SKM-1 (cell line): ENCODE data around the gene SUCLG2.

Experiments
- DNase-seq: peaks from one replicate; lab custom pipeline; 2025; ENCODE audit not compliant: unreplicated experiment; lab: John Stamatoyannopoulos, UW

Gene SUCLG2

DNA sequence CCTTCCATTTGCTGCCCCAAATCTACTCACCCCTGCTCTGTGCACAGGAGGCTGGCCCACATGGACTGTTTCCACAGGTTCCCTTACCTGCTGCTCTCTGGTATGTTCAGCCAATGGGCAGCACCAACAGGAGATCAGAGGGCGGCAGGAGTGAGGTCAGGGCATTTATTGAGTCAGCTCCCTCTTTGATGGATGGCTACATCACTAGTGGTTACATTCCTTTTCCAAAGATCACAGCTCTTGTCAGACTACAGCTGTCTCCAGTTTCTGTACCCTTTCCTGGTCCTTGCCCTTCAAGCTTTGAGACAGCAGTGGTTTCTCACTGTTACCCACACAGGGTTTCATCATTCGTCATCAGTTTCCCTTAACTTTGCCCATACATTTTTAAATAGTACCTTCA, 325.1 kb downstream of the SUCLG2 start:
- DNase-seq, result no peak

DNA sequence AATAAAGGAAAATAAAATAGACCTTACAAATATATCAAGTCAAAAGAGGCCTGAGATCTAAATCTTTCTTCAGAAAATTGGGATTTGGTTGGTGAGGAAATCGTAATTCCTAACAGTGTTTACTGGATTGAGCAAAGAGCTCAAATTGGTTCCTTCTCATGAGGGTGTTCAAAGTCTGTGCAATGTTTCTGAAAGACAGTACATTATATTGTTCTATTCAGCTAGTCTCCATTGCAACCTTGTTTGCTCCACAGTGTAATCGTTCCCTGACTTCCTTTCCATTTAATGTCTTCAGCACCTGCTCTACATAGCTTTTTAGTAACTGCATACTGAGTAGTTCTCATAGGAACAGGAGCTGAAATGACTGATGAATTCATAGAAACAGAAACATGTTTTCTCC, 326.8 kb downstream of the SUCLG2 start:
- DNase-seq, result no peak

DNA sequence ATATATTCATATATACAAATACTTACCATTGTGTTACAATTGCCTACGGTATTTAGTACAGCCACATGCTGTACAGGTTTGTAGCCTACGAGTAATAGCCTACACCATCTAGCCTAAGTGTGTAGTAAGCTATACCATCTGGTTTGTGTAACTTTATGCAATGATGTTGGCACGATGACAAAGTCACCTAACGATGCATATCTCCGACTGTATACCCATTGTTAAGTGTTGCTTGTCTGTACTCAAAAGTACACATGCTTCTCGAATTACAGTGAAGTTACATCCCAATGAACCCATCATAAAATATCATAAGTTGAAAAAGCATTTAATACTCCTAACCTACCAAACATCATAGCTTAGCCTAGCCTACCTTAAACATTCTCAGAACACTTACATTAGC, 329.2 kb downstream of the SUCLG2 start:
- DNase-seq, result no peak
